Suprapubic skin (tissue), 4 donors: ENCODE results near the gene CAMTA1.

Source experiments
- POLR2A ChIP-seq, 2 donors: fragments of 450-650 bp; IDR thresholded peaks; one replicate each; pipeline ENCODE4 v1.6.1; 2017; ENCODE audit warnings: antibody characterized with exemption in 2 of 2, mild to moderate bottlenecking in 2 of 2, moderate library complexity in 2 of 2
- POLR2AphosphoS5 ChIP-seq, 3 donors: sonication (generic); formaldehyde crosslinking; IDR thresholded peaks; one replicate each; pipeline ENCODE4 v1.6.1; 2017; ENCODE audit warnings: antibody characterized with exemption in 3 of 3
- TF ChIP-seq, protein P1 (sequence below), 2 donors: fragments of 200-600 bp in 1 of 2; fragments of 450-650 bp in 1 of 2; sonication (generic) in 1 of 2; IDR thresholded peaks; one replicate each; pipeline ENCODE4 v1.5.1; 2016 to 2019; ENCODE audit warnings: antibody characterized with exemption in 2 of 2, mild to moderate bottlenecking in 1 of 2, moderate library complexity in 1 of 2

DNA sequence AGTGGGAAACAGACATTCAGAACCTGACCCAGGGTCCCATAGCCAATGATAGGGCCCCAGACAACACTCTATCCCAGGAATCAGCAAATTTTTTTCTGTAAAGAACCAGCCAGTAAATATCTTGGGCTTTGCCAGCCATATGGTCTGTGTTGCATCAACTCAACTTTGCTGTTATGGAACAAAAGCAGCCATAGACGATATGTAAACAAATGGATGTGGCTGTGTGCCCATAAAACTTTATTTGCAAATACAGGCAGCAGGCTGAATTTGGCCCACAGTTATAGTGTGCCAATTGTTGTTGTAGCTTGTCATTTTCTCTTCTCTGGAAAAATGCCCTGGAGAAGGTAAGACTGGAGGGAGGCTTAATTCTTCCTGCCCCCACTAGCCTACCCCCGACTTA is 554.7 kb downstream of the CAMTA1 start:
- TF ChIP-seq POLR2A (IDR thresholded peaks at IDR 0.05) (no peak), POLR2AphosphoS5 (IDR thresholded peaks at IDR 0.05) (no peak)
- TF ChIP-seq, protein P1, sequence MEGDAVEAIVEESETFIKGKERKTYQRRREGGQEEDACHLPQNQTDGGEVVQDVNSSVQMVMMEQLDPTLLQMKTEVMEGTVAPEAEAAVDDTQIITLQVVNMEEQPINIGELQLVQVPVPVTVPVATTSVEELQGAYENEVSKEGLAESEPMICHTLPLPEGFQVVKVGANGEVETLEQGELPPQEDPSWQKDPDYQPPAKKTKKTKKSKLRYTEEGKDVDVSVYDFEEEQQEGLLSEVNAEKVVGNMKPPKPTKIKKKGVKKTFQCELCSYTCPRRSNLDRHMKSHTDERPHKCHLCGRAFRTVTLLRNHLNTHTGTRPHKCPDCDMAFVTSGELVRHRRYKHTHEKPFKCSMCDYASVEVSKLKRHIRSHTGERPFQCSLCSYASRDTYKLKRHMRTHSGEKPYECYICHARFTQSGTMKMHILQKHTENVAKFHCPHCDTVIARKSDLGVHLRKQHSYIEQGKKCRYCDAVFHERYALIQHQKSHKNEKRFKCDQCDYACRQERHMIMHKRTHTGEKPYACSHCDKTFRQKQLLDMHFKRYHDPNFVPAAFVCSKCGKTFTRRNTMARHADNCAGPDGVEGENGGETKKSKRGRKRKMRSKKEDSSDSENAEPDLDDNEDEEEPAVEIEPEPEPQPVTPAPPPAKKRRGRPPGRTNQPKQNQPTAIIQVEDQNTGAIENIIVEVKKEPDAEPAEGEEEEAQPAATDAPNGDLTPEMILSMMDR (IDR thresholded peaks at IDR 0.05): no peak
